ENCODE measurements around the gene EMILIN3.

GRCh38 chr20:41412324-41413120 lies 45.9 kb upstream of the EMILIN3 start:
- TF ChIP-seq, protein P1, sequence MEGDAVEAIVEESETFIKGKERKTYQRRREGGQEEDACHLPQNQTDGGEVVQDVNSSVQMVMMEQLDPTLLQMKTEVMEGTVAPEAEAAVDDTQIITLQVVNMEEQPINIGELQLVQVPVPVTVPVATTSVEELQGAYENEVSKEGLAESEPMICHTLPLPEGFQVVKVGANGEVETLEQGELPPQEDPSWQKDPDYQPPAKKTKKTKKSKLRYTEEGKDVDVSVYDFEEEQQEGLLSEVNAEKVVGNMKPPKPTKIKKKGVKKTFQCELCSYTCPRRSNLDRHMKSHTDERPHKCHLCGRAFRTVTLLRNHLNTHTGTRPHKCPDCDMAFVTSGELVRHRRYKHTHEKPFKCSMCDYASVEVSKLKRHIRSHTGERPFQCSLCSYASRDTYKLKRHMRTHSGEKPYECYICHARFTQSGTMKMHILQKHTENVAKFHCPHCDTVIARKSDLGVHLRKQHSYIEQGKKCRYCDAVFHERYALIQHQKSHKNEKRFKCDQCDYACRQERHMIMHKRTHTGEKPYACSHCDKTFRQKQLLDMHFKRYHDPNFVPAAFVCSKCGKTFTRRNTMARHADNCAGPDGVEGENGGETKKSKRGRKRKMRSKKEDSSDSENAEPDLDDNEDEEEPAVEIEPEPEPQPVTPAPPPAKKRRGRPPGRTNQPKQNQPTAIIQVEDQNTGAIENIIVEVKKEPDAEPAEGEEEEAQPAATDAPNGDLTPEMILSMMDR (IDR thresholded peaks at IDR 0.05; ENCODE audit: poor library complexity), result no peak
- TF ChIP-seq EZH2 (IDR thresholded peaks at IDR 0.05; ENCODE audit: borderline replicate concordance), result no peak
- no peak for TF ChIP-seq EZH2phosphoT487 (IDR thresholded peaks at IDR 0.05; ENCODE audit: low read depth, severe bottlenecking, unreplicated experiment)
